Osteoblast (primary cell): Measurements from ENCODE around the gene VWCE. TPM values are rescaled to one million over a fixed set of nuclear protein-coding genes. Genes with fewer than 3 reads are reported as not detected.

Experiments
- DNase-seq: peaks from one replicate; pipeline ENCODE4 v3.0.0; 2011; ENCODE audit warnings: low spot score, mixed read lengths; ENCODE audit not compliant: insufficient read length; ENCODE audit errors: missing footprints
- H2AFZ ChIP-seq: 2 replicates; pipeline ENCODE4 v1.6.0; 2011; ENCODE audit warnings: mild to moderate bottlenecking, low read length
- H3K27ac ChIP-seq: 2 replicates; pipeline ENCODE4 v1.5.1; 2011; ENCODE audit warnings: mild to moderate bottlenecking, low read depth, low read length, moderate library complexity
- H3K27me3 ChIP-seq: 2 replicates; pipeline ENCODE4 v1.6.0; 2012; ENCODE audit warnings: mild to moderate bottlenecking, control low read depth, inconsistent platforms, low read length, moderate library complexity; ENCODE audit not compliant: insufficient read depth
- H3K36me3 ChIP-seq: 2 replicates; pipeline ENCODE4 v1.5.1; 2011; ENCODE audit warnings: mild to moderate bottlenecking, low read length, control low read depth, moderate library complexity; ENCODE audit not compliant: insufficient read depth
- H3K4me1 ChIP-seq: 2 replicates; pipeline ENCODE4 v1.5.1; 2011; ENCODE audit warnings: mild to moderate bottlenecking, low read length, control low read depth, moderate library complexity; ENCODE audit not compliant: insufficient read depth
- H3K4me2 ChIP-seq: 2 replicates; pipeline ENCODE4 v1.6.0; 2011; ENCODE audit warnings: mild to moderate bottlenecking, low read length; ENCODE audit not compliant: insufficient read depth
- H3K4me3 ChIP-seq: fragments of 200-600 bp; sonication (generic); 3 replicates; pipeline ENCODE4 v1.5.1; 2012; ENCODE audit warnings: mild to moderate bottlenecking, low read length, inconsistent platforms; ENCODE audit not compliant: insufficient read depth
- H3K79me2 ChIP-seq: 2 replicates; pipeline ENCODE4 v1.6.0; 2012; ENCODE audit warnings: mild to moderate bottlenecking, low read length, control low read depth, inconsistent platforms; ENCODE audit not compliant: insufficient read depth
- H3K9me3 ChIP-seq: 2 replicates; pipeline ENCODE4 v1.5.1; 2011; ENCODE audit warnings: low read depth, low read length, control low read depth
- H4K20me1 ChIP-seq: 2 replicates; pipeline ENCODE4 v1.6.0; 2012; ENCODE audit warnings: mild to moderate bottlenecking, low read length, control low read depth; ENCODE audit not compliant: insufficient read depth
- CTCF ChIP-seq: IDR thresholded peaks from 2 replicates; pipeline ENCODE4 v1.5.1; 2011; ENCODE audit warnings: mild to moderate bottlenecking, low read depth, low read length, moderate library complexity; ENCODE audit errors: extremely low read depth
- total RNA-seq: library from RNA; depleted of rRNA; stranded (reverse); fragments of >200 nt; gene quantifications from 2 replicates; pipeline ENCODE4 v1.2.3, GENCODE V29; 2012

The VWCE gene
- total RNA-seq, 1 donor: 4.7 TPM

GRCh38 chr11:61266602-61267001 lies 28.5 kb downstream of the VWCE start:
- no peak overlapping the region for H3K4me3 ChIP-seq
- no peaks in the 10 kb centered on the region for H4K20me1 ChIP-seq
- TF ChIP-seq CTCF: no peak
- no peak overlapping the region for H2AFZ ChIP-seq
- no peak for DNase-seq
- no peaks in the 10 kb centered on the region for H3K79me2 ChIP-seq
- H3K27me3 ChIP-seq: no peaks in the 10 kb centered on the region
- H3K4me1 ChIP-seq: no peaks in the 10 kb centered on the region
- peaks cover 2% of the 10 kb centered on the region for H3K36me3 ChIP-seq
- no peak overlapping the region for H3K27ac ChIP-seq
- no peaks in the 10 kb centered on the region for H3K9me3 ChIP-seq
- no peak overlapping the region for H3K4me2 ChIP-seq

- Histone ChIP-seq H3K79me2 (no peaks in the 10 kb centered on the region), H4K20me1 (no peaks in the 10 kb centered on the region), H3K27ac (no peak overlapping the region), H3K9me3 (no peaks in the 10 kb centered on the region), H3K4me1 (no peaks in the 10 kb centered on the region), H3K27me3 (no peaks in the 10 kb centered on the region), H2AFZ (no peak overlapping the region), H3K4me2 (no peak overlapping the region), H3K36me3 (no peaks in the 10 kb centered on the region), H3K4me3 (no peak overlapping the region)
- no peak for TF ChIP-seq CTCF
- no peak for DNase-seq
Observed at GRCh38 chr11:61265357-61265756, 29.8 kb downstream of the VWCE start.

GRCh38 chr11:61264795-61265194 lies 30.3 kb downstream of the VWCE start:
- Histone ChIP-seq H3K4me3 (no peak overlapping the region), H3K79me2 (no peaks in the 10 kb centered on the region), H3K4me1 (no peaks in the 10 kb centered on the region), H3K27me3 (no peaks in the 10 kb centered on the region), H4K20me1 (no peaks in the 10 kb centered on the region), H3K36me3 (no peaks in the 10 kb centered on the region), H2AFZ (no peak overlapping the region), H3K9me3 (no peaks in the 10 kb centered on the region), H3K27ac (no peak overlapping the region), H3K4me2 (no peak overlapping the region)
- TF ChIP-seq CTCF: no peak
- no peak for DNase-seq

- no peaks in the 10 kb centered on the region for H3K79me2 ChIP-seq
- no peak overlapping the region for H2AFZ ChIP-seq
- no peaks in the 10 kb centered on the region for H3K9me3 ChIP-seq
- no peak for TF ChIP-seq CTCF
- no peaks in the 10 kb centered on the region for H3K27me3 ChIP-seq
- no peak overlapping the region for H3K4me2 ChIP-seq
- no peak overlapping the region for H3K4me3 ChIP-seq
- H3K27ac ChIP-seq: no peak overlapping the region
- no peaks in the 10 kb centered on the region for H3K36me3 ChIP-seq
- no peaks in the 10 kb centered on the region for H4K20me1 ChIP-seq
- no peak for DNase-seq
- no peaks in the 10 kb centered on the region for H3K4me1 ChIP-seq
Observed at GRCh38 chr11:61264371-61264770, 30.7 kb downstream of the VWCE start.
